Measurements from ENCODE around the gene SC5D.

DNA sequence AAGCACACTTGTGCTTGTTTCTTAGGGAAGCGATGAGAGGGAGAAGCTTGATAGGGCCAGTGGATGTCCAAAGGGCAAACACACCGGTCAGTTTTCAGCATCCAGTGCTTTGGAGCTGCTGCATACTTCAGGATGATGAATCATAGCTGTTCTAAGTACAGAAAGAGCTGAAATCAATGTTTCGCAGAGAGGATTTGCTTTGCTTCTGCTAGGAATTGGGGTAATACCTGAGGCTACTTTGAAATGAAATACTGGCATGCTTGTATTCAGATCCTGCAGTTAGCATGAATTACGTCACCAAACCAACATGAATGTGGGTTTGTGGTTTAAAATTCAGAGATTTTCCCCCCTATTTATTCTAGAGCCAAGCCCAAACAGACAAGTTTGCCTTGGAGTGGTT is 41.7 kb upstream of the SC5D start:
- TF ChIP-seq POLR2A (IDR thresholded peaks at IDR 0.05): no peak
- TF ChIP-seq, protein P1, sequence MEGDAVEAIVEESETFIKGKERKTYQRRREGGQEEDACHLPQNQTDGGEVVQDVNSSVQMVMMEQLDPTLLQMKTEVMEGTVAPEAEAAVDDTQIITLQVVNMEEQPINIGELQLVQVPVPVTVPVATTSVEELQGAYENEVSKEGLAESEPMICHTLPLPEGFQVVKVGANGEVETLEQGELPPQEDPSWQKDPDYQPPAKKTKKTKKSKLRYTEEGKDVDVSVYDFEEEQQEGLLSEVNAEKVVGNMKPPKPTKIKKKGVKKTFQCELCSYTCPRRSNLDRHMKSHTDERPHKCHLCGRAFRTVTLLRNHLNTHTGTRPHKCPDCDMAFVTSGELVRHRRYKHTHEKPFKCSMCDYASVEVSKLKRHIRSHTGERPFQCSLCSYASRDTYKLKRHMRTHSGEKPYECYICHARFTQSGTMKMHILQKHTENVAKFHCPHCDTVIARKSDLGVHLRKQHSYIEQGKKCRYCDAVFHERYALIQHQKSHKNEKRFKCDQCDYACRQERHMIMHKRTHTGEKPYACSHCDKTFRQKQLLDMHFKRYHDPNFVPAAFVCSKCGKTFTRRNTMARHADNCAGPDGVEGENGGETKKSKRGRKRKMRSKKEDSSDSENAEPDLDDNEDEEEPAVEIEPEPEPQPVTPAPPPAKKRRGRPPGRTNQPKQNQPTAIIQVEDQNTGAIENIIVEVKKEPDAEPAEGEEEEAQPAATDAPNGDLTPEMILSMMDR (IDR thresholded peaks at IDR 0.05): no peak
- TF ChIP-seq EP300 (IDR thresholded peaks at IDR 0.05): no peak
